ENCODE data around the gene ZNF516.
A peak's percentile ranks its signal among the peaks of the same experiment; 100 is the strongest.

Gene ZNF516

DNA sequence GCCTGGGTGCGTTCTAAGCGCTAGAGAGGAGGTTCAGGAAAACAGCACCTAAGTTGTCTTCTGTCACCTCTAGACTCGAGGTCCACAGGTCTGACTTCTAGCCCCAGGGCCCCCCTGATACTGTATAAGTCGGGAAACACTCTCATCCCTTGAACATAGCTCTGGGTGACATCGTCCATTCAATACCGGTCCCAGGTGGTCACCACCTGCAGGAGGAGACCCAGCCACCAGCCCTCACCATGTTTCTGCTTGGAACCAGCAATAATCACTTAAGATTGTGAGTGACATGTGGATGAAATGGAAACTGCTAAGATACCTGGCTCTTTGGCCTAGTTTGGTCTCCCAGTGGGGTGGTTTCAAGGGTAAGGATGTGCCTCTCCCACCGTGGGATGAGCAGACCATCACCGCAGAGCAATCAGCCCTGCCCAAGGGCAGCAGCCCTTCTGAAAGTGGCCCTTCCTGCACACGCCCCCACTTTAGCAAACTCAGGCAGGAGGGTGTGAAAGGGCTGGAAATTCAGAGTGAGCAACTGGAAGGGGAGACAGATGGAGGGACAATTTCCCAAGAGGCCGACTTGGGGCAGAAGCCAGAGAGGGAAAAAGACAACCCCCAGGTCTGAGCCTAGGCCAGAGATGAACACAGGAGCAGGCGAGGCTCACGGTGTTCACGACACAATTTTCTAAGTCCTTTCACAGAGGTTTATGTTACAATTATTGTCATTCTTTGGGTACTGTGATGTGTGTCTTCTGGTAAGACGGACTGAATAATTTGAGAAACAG is 95.2 kb downstream of the ZNF516 start:
- TF ChIP-seq TAF1 (IDR thresholded peaks at IDR 0.05; ENCODE audit: low read depth) (no peak), TCF12 (IDR thresholded peaks at IDR 0.05; ENCODE audit: low read depth) (no peak), EGR1 (IDR thresholded peaks at IDR 0.05) (no peak), RAD21 (IDR thresholded peaks at IDR 0.05; ENCODE audit: low read depth) (no peak), CEBPB (IDR thresholded peaks at IDR 0.05) (no peak), YY1 (IDR thresholded peaks at IDR 0.05; ENCODE audit: low read depth) (no peak), FOXM1 (IDR thresholded peaks at IDR 0.05; ENCODE audit: borderline replicate concordance, low read depth) (no peak), ZBTB7A (IDR thresholded peaks at IDR 0.05; ENCODE audit: low read depth) (no peak), NFIC (IDR thresholded peaks at IDR 0.05) (no peak), TEAD4 (IDR thresholded peaks at IDR 0.05) (no peak), CREB1 (IDR thresholded peaks at IDR 0.05; ENCODE audit: low read depth) (no peak), EP300 (IDR thresholded peaks at IDR 0.05; ENCODE audit: borderline replicate concordance) (no peak)
- TF ChIP-seq, protein P1, sequence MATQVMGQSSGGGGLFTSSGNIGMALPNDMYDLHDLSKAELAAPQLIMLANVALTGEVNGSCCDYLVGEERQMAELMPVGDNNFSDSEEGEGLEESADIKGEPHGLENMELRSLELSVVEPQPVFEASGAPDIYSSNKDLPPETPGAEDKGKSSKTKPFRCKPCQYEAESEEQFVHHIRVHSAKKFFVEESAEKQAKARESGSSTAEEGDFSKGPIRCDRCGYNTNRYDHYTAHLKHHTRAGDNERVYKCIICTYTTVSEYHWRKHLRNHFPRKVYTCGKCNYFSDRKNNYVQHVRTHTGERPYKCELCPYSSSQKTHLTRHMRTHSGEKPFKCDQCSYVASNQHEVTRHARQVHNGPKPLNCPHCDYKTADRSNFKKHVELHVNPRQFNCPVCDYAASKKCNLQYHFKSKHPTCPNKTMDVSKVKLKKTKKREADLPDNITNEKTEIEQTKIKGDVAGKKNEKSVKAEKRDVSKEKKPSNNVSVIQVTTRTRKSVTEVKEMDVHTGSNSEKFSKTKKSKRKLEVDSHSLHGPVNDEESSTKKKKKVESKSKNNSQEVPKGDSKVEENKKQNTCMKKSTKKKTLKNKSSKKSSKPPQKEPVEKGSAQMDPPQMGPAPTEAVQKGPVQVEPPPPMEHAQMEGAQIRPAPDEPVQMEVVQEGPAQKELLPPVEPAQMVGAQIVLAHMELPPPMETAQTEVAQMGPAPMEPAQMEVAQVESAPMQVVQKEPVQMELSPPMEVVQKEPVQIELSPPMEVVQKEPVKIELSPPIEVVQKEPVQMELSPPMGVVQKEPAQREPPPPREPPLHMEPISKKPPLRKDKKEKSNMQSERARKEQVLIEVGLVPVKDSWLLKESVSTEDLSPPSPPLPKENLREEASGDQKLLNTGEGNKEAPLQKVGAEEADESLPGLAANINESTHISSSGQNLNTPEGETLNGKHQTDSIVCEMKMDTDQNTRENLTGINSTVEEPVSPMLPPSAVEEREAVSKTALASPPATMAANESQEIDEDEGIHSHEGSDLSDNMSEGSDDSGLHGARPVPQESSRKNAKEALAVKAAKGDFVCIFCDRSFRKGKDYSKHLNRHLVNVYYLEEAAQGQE (IDR thresholded peaks at IDR 0.05; ENCODE audit: low read depth): no peak
- TF ChIP-seq, protein P2, sequence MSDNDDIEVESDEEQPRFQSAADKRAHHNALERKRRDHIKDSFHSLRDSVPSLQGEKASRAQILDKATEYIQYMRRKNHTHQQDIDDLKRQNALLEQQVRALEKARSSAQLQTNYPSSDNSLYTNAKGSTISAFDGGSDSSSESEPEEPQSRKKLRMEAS (IDR thresholded peaks at IDR 0.05): no peak
- TF ChIP-seq, protein P3, sequence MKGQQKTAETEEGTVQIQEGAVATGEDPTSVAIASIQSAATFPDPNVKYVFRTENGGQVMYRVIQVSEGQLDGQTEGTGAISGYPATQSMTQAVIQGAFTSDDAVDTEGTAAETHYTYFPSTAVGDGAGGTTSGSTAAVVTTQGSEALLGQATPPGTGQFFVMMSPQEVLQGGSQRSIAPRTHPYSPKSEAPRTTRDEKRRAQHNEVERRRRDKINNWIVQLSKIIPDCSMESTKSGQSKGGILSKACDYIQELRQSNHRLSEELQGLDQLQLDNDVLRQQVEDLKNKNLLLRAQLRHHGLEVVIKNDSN (IDR thresholded peaks at IDR 0.05): no peak

DNA sequence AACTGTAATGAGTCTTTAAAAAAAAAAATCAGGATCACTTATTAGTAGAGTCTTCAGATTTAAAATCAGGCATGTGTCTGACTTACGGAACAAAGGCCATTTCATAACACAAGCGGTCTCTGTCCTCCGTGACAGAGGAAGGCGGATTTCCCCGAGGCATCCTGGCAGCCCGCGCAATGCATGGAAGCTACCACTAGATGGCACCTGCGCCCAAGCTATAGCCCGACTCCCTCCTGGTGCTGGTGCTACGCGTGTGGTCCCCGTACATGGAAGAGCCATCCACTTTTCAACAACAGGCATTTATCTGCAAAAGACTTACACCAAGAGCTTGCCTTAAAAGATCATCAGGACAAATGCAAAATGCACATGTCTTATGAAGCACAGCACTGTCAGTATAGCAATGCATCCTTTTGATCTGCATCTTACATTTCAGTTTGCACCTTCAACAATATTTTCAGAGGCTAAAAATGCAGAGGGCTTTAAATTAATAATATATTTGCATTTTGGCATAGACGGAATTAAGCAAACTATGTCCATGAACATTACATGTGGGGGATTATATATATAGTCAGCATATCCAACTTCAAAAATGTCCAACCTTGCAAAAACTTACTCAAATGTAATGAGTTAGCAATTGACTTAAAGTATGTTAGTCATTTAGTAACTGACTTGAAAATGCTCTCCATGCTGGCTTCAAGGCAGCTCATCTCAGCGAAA is 96.0 kb downstream of the ZNF516 start:
- no peak for TF ChIP-seq ZBTB7A (IDR thresholded peaks at IDR 0.05; ENCODE audit: low read depth)
- TF ChIP-seq TAF1 (IDR thresholded peaks at IDR 0.05; ENCODE audit: low read depth): no peak
- TF ChIP-seq, protein P2 (IDR thresholded peaks at IDR 0.05): no peak
- peak; percentile 99 for TF ChIP-seq RAD21 (IDR thresholded peaks at IDR 0.05; ENCODE audit: low read depth)
- no peak for TF ChIP-seq NFIC (IDR thresholded peaks at IDR 0.05)
- peak; percentile 10; the same call in 1 of the 2 replicates for TF ChIP-seq TEAD4 (IDR thresholded peaks at IDR 0.05)

DNA sequence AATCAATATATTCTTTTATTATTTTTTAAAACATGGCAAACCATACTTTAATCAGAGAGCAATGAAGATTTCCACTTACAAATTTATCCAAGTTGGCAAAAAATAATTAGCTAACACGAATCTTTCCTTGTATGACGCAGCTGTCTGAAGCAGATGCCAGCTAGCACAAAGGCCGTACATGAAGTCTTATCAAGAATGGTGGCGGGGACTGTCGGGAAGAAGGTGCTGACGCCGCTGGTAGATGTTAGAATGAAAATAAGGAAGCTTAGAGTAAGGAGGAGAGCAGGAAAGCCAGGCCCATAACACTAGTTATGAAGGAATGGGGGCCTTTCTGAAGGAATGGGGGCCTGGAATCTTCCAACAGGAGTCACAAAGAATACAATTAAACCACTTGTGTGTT is 96.7 kb downstream of the ZNF516 start:
- TF ChIP-seq TCF12 (IDR thresholded peaks at IDR 0.05; ENCODE audit: low read depth): no peak
- TF ChIP-seq ZBTB7A (IDR thresholded peaks at IDR 0.05; ENCODE audit: low read depth): no peak
- TF ChIP-seq RAD21 (IDR thresholded peaks at IDR 0.05; ENCODE audit: low read depth): no peak

DNA sequence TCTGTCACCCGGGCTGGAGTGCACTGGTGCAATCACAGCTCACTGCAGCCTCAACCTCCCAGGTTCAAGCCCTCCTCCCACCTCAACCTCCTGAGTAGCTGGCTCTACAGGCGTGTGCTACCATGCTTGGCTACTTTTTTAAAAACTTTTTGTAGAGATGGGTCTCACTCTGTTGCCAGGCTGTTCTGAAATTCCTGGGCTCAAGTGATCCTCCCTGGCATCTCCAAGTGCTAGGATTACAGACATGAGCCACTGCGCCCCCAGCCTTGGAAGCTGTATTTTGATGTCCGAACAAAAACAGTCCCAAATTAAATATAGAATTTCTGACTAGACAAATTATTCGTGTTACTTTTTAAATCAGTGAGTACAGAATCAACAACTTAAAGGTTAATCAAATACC is 97.4 kb downstream of the ZNF516 start:
- TF ChIP-seq, protein P2 (IDR thresholded peaks at IDR 0.05): no peak
- TF ChIP-seq TAF1 (IDR thresholded peaks at IDR 0.05; ENCODE audit: low read depth) (no peak), FOXM1 (IDR thresholded peaks at IDR 0.05; ENCODE audit: borderline replicate concordance, low read depth) (no peak), NFIC (IDR thresholded peaks at IDR 0.05) (no peak), CEBPB (IDR thresholded peaks at IDR 0.05) (no peak), ZBTB7A (IDR thresholded peaks at IDR 0.05; ENCODE audit: low read depth) (no peak), EP300 (IDR thresholded peaks at IDR 0.05; ENCODE audit: borderline replicate concordance) (no peak), RAD21 (IDR thresholded peaks at IDR 0.05; ENCODE audit: low read depth) (no peak), TEAD4 (IDR thresholded peaks at IDR 0.05) (no peak), TCF12 (IDR thresholded peaks at IDR 0.05; ENCODE audit: low read depth) (no peak), YY1 (IDR thresholded peaks at IDR 0.05; ENCODE audit: low read depth) (no peak)

DNA sequence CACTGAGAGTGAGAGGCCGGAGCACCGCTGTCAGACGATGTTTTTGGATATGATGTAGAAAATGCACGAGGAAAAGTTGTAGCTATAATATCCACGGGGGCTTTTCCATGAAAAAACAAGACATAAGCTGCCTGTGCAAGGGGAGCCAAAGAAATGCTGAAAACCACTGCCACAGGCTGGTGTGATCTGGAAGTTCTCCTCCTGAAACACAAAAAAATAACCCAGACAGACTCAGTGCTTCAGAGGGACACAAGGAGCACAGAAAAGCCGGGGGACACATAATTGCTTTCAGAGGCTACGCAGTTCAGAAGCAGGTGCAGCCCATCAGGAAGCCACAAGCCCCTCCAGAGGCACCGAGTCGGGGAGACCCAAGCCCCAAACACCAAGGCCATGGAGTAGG is 98.2 kb downstream of the ZNF516 start:
- TF ChIP-seq EP300 (IDR thresholded peaks at IDR 0.05; ENCODE audit: borderline replicate concordance): no peak
- no peak for TF ChIP-seq TCF12 (IDR thresholded peaks at IDR 0.05; ENCODE audit: low read depth)
- TF ChIP-seq YY1 (IDR thresholded peaks at IDR 0.05; ENCODE audit: low read depth): no peak
- TF ChIP-seq RAD21 (IDR thresholded peaks at IDR 0.05; ENCODE audit: low read depth): no peak
- TF ChIP-seq CREB1 (IDR thresholded peaks at IDR 0.05; ENCODE audit: low read depth): no peak
- no peak for TF ChIP-seq TAF1 (IDR thresholded peaks at IDR 0.05; ENCODE audit: low read depth)
- TF ChIP-seq CEBPB (IDR thresholded peaks at IDR 0.05): no peak
- TF ChIP-seq EGR1 (IDR thresholded peaks at IDR 0.05): no peak
- TF ChIP-seq ZBTB7A (IDR thresholded peaks at IDR 0.05; ENCODE audit: low read depth): no peak

DNA sequence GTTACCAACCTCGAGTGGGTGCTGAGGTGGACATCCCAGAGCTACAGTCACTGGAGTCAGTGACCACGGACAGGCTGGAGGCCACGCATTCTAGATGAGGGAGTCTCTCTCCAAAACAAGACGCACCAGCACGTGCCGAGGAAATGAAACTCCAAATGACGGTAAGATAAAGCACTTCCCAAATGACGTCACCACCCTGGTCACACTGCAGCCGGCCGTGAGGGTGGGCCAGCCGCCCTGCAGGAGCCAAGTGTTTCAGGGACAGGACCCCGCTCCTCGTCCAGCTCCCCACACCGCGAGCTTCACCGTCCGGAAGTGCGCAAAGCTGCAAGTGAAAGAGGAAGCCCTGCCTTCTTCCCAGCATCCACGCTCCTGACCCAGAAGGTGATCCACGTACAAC is 99.4 kb downstream of the ZNF516 start:
- no peak for TF ChIP-seq EP300 (IDR thresholded peaks at IDR 0.05; ENCODE audit: borderline replicate concordance)
- no peak for TF ChIP-seq CEBPB (IDR thresholded peaks at IDR 0.05)
- no peak for TF ChIP-seq FOXM1 (IDR thresholded peaks at IDR 0.05; ENCODE audit: borderline replicate concordance, low read depth)
- TF ChIP-seq NFIC (IDR thresholded peaks at IDR 0.05): no peak
- TF ChIP-seq YY1 (IDR thresholded peaks at IDR 0.05; ENCODE audit: low read depth): no peak
- TF ChIP-seq EGR1 (IDR thresholded peaks at IDR 0.05): no peak
- no peak for TF ChIP-seq TEAD4 (IDR thresholded peaks at IDR 0.05)

DNA sequence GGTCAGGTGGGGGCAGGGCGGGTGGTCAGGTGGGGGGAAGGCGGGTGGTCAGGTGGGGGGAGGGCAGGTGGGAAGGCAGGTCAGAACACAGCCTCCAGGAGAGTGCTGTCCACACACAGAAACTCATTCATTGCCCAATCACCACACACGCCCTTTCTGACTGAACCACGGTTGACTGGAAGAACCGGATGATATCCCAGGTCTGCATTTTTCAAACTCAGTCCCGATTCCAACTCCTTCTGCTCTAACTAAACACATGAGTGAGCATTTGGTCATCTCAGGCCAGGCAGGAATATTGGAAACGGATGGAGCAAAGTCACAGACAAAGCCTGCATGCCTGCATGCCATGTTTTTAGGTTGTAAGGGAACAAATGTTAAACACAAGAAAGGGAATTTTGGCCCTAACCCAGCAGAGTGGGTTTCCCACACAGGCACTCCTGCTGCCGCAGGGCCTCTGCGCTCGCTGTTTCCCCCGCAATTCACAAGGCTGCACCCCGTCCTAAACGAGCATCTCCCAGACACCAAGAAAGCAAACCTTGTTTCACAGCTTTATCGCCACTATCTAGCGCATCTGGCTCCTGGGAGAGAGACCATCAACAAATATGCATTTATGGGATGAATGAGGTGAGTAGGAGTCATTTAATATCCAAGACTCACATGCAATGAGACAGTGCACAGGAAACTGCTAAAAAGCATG is 100.1 kb downstream of the ZNF516 start:
- TF ChIP-seq TAF1 (IDR thresholded peaks at IDR 0.05; ENCODE audit: low read depth) (no peak), YY1 (IDR thresholded peaks at IDR 0.05; ENCODE audit: low read depth) (no peak), TEAD4 (IDR thresholded peaks at IDR 0.05) (no peak), CEBPB (IDR thresholded peaks at IDR 0.05) (no peak), EP300 (IDR thresholded peaks at IDR 0.05; ENCODE audit: borderline replicate concordance) (no peak), EGR1 (IDR thresholded peaks at IDR 0.05) (no peak), RAD21 (IDR thresholded peaks at IDR 0.05; ENCODE audit: low read depth) (no peak), NFIC (IDR thresholded peaks at IDR 0.05) (no peak), TCF12 (IDR thresholded peaks at IDR 0.05; ENCODE audit: low read depth) (no peak), FOXM1 (IDR thresholded peaks at IDR 0.05; ENCODE audit: borderline replicate concordance, low read depth) (no peak), ZBTB7A (IDR thresholded peaks at IDR 0.05; ENCODE audit: low read depth) (no peak), CREB1 (IDR thresholded peaks at IDR 0.05; ENCODE audit: low read depth) (no peak)
- TF ChIP-seq, protein P3 (IDR thresholded peaks at IDR 0.05): no peak
- TF ChIP-seq, protein P2 (IDR thresholded peaks at IDR 0.05): no peak
- TF ChIP-seq, protein P1 (IDR thresholded peaks at IDR 0.05; ENCODE audit: low read depth): no peak
